ENCODE results near the gene AGBL1. TPM values are rescaled to one million over a fixed set of nuclear protein-coding genes. Genes with fewer than 3 reads are reported as not detected.

The AGBL1 gene
- total RNA-seq, 3 donors from 2014 or later (not counting 1 experiment from before 2014, with no cell fraction given), result not detected

DNA sequence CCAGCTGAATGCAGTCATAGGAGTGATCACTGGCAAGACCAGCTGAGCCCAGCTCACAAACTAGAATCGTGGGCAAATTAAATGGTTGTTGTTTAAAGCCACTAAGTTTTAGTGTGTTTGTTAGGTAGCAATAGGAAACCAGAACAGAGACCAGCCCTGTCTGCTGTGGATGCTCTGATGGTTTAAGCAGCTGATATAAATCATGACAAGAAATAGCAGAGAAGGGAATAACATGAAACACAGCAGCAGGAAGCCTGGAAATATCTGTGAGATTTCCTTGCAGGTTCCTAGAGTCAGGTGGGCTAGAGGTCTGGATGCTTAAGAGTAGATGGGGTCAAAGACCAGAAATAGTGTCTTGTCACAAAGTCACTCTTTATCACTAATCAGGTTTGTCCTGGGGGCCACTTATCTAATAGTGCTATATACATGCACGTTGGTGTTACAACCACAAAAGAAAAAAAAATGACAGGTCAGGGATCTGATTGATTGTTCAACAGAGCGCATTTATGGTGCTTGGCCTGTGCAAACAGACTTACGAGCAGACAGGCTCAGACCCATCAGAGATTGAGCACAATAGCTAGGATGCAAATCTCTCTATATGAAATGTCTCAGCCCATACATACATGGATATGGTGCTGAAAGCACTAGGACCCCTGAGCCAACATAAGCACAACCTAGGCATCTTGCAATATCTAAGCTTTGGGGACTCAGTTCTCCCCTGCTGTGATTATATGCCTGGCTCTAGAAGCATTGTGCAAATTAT lies 967.7 kb downstream of the AGBL1 start:
- Histone ChIP-seq H3K9me3 (ENCODE audit: control insufficient read depth, insufficient read depth, low read length) (no peaks in the 10 kb centered on the region), H3K27me3 (ENCODE audit: control insufficient read depth, insufficient read depth, low read length) (no peaks in the 10 kb centered on the region), H3K36me3 (ENCODE audit: control insufficient read depth, insufficient read depth, low read length) (no peaks in the 10 kb centered on the region), H3K27ac (ENCODE audit: low read length) (no peak overlapping the region), H3K4me3 (ENCODE audit: low read length) (no peak overlapping the region), H3K4me1 (ENCODE audit: control insufficient read depth, insufficient read depth, low read length) (no peaks in the 10 kb centered on the region)
- H3K9me3 Mint-ChIP-seq, result no peaks in the 10 kb centered on the region
- WGBS (ENCODE audit: insufficient coverage), result 56% methylated on average over 4 of the region's 4 CpGs
- no peak for TF ChIP-seq CTCF (IDR thresholded peaks at IDR 0.05)
- H3K4me3 Mint-ChIP-seq, result no peak overlapping the region
- no peaks in the 10 kb centered on the region for H3K4me1 Mint-ChIP-seq
- H3K27ac Mint-ChIP-seq, result no peak overlapping the region
- intact Hi-C loops (cut with micrococcal nuclease), result no loop called here
- no peak for DNase-seq
- no peaks in the 10 kb centered on the region for H3K27me3 Mint-ChIP-seq (ENCODE audit: low read depth in 2 of 2)
- no peak for ATAC-seq
- H3K36me3 Mint-ChIP-seq, result no peaks in the 10 kb centered on the region
